ENCODE results near the gene FGD2.

- no peak for TF ChIP-seq CTCF (IDR thresholded peaks at IDR 0.05; ENCODE audit: low read length)
- TF ChIP-seq EZH2 (IDR thresholded peaks at IDR 0.05; ENCODE audit: borderline replicate concordance, low read length) = no peak
These were observed 50.6 kb downstream of the FGD2 start for GRCh38 chr6:37056112-37056403.

Data from OCI-LY1 (cell line).